ENCODE measurements around the gene RPS19BP1.

RPS19BP1 gene

DNA sequence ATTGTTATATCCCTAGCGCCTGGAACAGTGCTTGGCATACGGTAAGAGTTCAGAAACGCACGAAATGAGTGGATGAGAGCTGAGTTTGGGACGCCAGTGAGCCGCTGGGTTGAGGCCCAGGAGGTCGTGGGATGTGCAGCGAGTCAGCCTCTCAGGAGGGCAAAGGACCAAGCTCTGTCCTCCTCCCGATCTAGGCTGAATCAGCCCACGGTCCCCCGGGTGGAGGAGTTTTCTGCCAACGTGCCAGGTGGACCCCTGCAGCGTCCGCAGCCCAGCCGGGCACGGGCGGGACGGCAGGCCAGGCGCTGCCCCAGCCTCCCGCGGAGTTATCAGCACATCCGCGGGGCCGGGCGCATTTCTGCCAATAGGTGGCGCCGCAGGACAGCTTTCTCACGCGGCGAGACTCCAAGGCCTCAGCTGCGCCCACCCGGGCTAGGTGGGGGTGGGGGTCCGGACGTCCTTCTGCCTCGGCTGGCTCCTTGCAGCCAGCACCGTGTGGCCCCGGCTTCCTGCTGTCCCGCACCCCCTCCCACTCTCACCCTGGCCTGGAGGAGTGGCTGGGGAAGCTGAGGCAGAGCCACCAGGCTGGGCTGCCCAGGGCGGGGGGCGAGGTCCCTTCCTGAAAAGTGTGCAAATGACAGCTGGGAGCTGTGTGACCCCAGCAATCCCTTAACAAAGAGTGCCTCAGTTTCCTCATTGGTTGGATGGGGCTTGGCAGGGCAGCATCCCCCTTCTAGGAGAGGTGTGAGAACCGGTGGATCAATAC lies 2.2 kb upstream of the RPS19BP1 start:
- no peak for TF ChIP-seq ZNF274 (IDR thresholded peaks at IDR 0.05; ENCODE audit: low read depth, low read length)
- TF ChIP-seq SUZ12 (IDR thresholded peaks at IDR 0.05; ENCODE audit: extremely low read depth, insufficient read depth, insufficient read length), result no peak
- no peak for TF ChIP-seq YY1 (IDR thresholded peaks at IDR 0.05; ENCODE audit: insufficient read depth, insufficient read length)
- peaks cover 16% of the 10 kb centered on the region for H3K36me3 ChIP-seq (ENCODE audit: insufficient read depth, insufficient read length, low read length)
- peak overlapping the region; percentile 76 for H3K9ac ChIP-seq (ENCODE audit: insufficient read length, low read depth)
- DNase-seq (ENCODE audit: low read depth, low spot score), result no peak
- H3K9me3 ChIP-seq (ENCODE audit: insufficient read depth, low read length), result no peaks in the 10 kb centered on the region
- no peaks in the 10 kb centered on the region for H3K27me3 ChIP-seq (ENCODE audit: insufficient read depth, insufficient read length)
- H3K4me1 ChIP-seq (ENCODE audit: insufficient read depth, insufficient read length), result peaks cover 17% of the 10 kb centered on the region
- H3K4me3 ChIP-seq (ENCODE audit: insufficient read length, low read depth), result peak overlapping the region; percentile 26

DNA sequence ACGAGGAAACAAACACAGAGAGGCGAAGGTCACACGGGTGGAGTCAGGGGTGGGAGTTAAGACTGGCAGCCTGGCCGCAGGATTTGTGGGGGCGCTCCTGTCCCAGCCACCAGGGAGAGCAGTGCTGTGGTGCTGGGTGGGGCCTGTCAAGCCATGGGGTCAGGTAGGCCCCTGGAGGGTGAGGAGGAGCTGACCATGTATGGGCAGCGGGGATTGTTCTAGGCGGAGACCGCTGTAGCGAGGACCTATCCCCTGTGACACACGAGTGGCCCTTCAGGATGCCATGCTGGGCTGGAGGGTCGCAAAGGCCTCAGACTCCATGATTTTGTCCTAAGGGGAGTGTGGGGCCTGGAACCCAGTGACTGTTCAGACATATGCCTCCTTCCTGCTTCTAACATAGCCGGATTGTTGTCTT lies 1.6 kb upstream of the RPS19BP1 start:
- peak overlapping the region; percentile 76 for H3K9ac ChIP-seq (ENCODE audit: insufficient read length, low read depth)
- H3K9me3 ChIP-seq (ENCODE audit: insufficient read depth, low read length), result no peaks in the 10 kb centered on the region
- no peak for TF ChIP-seq YY1 (IDR thresholded peaks at IDR 0.05; ENCODE audit: insufficient read depth, insufficient read length)
- no peak for TF ChIP-seq ZNF274 (IDR thresholded peaks at IDR 0.05; ENCODE audit: low read depth, low read length)
- no peak for TF ChIP-seq SUZ12 (IDR thresholded peaks at IDR 0.05; ENCODE audit: extremely low read depth, insufficient read depth, insufficient read length)
- H3K36me3 ChIP-seq (ENCODE audit: insufficient read depth, insufficient read length, low read length), result peaks cover 21% of the 10 kb centered on the region
- no peak for DNase-seq (ENCODE audit: low read depth, low spot score)
- H3K4me1 ChIP-seq (ENCODE audit: insufficient read depth, insufficient read length), result peaks cover 22% of the 10 kb centered on the region
- H3K27me3 ChIP-seq (ENCODE audit: insufficient read depth, insufficient read length), result no peaks in the 10 kb centered on the region
- H3K4me3 ChIP-seq (ENCODE audit: insufficient read length, low read depth), result no peak overlapping the region

DNA sequence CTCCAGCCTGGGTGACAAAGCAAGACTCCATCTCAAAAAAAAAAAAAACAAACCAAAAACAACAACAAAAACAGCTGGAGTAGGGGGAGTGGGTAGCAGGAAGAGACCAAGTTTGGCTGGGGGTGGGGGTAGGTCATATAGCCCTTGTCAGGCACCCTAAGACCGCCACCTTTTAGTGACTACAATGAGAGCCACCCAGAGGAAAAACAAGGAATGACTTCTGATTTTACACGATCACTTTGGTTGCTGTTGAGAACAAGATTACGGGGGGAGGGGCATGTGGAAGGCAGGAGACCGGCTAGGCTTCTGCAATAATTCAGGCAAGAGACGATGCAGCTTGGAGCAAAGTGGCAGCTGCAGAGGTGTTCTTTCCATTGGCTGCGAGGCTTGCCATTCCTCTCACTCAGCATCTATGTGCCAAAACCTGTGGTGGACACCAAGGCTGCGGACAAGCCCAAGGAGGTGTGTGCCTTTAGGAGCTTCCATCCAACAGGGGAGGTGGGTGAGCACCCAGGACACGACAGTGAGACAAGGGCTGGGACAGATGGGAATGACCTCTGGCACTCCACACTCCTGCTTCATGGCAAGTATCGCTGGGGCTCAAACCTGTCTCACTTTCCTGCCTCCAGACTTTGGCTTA lies 1.7 kb downstream of the RPS19BP1 start:
- Histone ChIP-seq H3K4me1 (ENCODE audit: insufficient read depth, insufficient read length) (peaks cover 30% of the 10 kb centered on the region), H3K4me3 (ENCODE audit: insufficient read length, low read depth) (no peak overlapping the region), H3K36me3 (ENCODE audit: insufficient read depth, insufficient read length, low read length) (peaks cover 29% of the 10 kb centered on the region), H3K9me3 (ENCODE audit: insufficient read depth, low read length) (no peaks in the 10 kb centered on the region), H3K9ac (ENCODE audit: insufficient read length, low read depth) (no peak overlapping the region), H3K27me3 (ENCODE audit: insufficient read depth, insufficient read length) (no peaks in the 10 kb centered on the region)
- TF ChIP-seq YY1 (IDR thresholded peaks at IDR 0.05; ENCODE audit: insufficient read depth, insufficient read length), result no peak
- no peak for TF ChIP-seq SUZ12 (IDR thresholded peaks at IDR 0.05; ENCODE audit: extremely low read depth, insufficient read depth, insufficient read length)
- TF ChIP-seq ZNF274 (IDR thresholded peaks at IDR 0.05; ENCODE audit: low read depth, low read length), result no peak
- DNase-seq (ENCODE audit: low read depth, low spot score), result no peak

DNA sequence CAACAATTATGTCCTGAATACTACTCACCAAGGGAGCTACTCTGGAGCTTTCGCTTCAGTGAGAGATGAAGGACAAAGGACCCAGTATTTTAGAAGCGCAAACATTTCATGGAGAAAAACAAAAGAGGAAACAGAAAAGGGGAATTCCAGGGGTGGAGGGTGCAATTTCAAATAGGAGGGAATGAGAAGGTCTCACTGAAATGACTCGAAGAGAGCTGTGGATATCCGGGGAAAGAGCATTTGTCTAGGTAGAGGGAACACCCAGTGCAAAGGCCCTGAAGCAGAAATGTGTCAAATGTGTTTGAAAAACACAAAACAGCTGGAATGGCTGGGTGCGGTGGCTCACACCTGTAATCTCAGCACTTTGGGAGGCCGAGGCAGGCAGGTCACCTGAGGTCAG lies 2.4 kb downstream of the RPS19BP1 start:
- Histone ChIP-seq H3K36me3 (ENCODE audit: insufficient read depth, insufficient read length, low read length) (peaks cover 30% of the 10 kb centered on the region), H3K27me3 (ENCODE audit: insufficient read depth, insufficient read length) (no peaks in the 10 kb centered on the region), H3K4me1 (ENCODE audit: insufficient read depth, insufficient read length) (peaks cover 25% of the 10 kb centered on the region), H3K4me3 (ENCODE audit: insufficient read length, low read depth) (no peak overlapping the region), H3K9ac (ENCODE audit: insufficient read length, low read depth) (no peak overlapping the region), H3K9me3 (ENCODE audit: insufficient read depth, low read length) (no peaks in the 10 kb centered on the region)
- DNase-seq (ENCODE audit: low read depth, low spot score), result no peak
- TF ChIP-seq ZNF274 (IDR thresholded peaks at IDR 0.05; ENCODE audit: low read depth, low read length) (no peak), SUZ12 (IDR thresholded peaks at IDR 0.05; ENCODE audit: extremely low read depth, insufficient read depth, insufficient read length) (no peak), YY1 (IDR thresholded peaks at IDR 0.05; ENCODE audit: insufficient read depth, insufficient read length) (no peak)

DNA sequence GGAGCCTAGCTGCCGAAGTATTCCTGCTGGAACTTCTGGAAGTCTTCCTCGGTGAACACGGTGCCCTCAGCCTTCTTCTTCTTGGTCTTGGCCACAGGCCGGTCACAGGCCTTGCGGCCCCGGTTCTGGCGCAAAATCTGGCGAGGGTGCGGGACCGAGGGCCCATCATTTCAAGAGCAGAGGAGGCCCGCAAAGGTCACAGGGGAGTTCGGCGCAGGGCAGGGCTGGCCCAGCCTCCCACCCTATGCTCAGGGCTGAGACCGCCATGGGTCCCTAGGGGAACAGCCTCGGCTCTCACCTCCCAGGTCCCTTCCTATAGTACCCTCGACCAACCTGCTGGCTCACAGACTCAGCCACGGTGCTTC lies 3.1 kb downstream of the RPS19BP1 start:
- Histone ChIP-seq H3K9ac (ENCODE audit: insufficient read length, low read depth) (peak overlapping the region; percentile 68), H3K9me3 (ENCODE audit: insufficient read depth, low read length) (no peaks in the 10 kb centered on the region), H3K27me3 (ENCODE audit: insufficient read depth, insufficient read length) (no peaks in the 10 kb centered on the region), H3K4me1 (ENCODE audit: insufficient read depth, insufficient read length) (peaks cover 21% of the 10 kb centered on the region), H3K36me3 (ENCODE audit: insufficient read depth, insufficient read length, low read length) (peaks cover 35% of the 10 kb centered on the region), H3K4me3 (ENCODE audit: insufficient read length, low read depth) (no peak overlapping the region)
- DNase-seq (ENCODE audit: low read depth, low spot score), result no peak
- no peak for TF ChIP-seq YY1 (IDR thresholded peaks at IDR 0.05; ENCODE audit: insufficient read depth, insufficient read length)
- no peak for TF ChIP-seq SUZ12 (IDR thresholded peaks at IDR 0.05; ENCODE audit: extremely low read depth, insufficient read depth, insufficient read length)

DNA sequence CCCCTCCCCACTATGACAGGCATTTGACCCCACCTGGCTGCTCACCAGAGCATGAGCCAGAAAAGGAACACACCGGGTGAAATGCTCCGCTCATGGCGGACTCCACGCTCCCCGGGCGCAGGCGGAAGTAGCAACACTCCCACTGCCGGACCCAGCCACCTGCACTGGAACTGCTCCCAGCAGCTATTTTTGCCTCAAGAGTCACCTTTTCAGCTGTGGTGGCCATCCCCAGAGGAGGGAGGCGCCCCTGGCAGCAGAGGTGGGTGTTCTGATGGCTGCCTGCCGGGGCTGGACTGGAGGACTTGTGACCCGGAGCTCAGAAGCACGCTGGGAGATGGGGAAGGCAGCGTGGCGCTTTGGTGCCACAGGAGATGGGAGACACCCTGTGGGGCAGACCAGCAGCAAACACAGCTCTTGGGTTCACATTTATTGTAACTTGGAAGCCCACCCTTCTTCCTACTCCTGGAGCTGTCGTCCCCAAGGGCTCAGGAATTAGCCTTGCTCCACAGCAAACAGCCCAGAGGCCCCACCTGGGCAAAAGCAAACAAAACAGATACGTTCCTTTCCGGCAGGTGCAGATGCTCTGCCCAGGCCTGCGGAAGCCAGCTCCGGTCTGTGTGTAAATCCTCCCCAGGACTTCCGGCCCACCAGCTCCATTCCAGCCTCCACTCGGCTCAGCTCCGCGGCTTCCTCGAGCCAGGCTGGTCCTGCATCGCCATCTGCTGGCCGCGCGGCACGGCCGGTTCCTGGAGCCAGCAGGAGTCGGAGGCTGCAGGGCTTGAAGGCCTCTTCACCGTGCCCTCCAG lies 3.7 kb downstream of the RPS19BP1 start:
- peaks cover 19% of the 10 kb centered on the region for H3K4me1 ChIP-seq (ENCODE audit: insufficient read depth, insufficient read length)
- DNase-seq (ENCODE audit: low read depth, low spot score), result peak; percentile 86
- H3K27me3 ChIP-seq (ENCODE audit: insufficient read depth, insufficient read length), result no peaks in the 10 kb centered on the region
- peak overlapping the region; percentile 27 for H3K9ac ChIP-seq (ENCODE audit: insufficient read length, low read depth)
- no peaks in the 10 kb centered on the region for H3K9me3 ChIP-seq (ENCODE audit: insufficient read depth, low read length)
- peak; percentile 8 for TF ChIP-seq YY1 (IDR thresholded peaks at IDR 0.05; ENCODE audit: insufficient read depth, insufficient read length)
- TF ChIP-seq ZNF274 (IDR thresholded peaks at IDR 0.05; ENCODE audit: low read depth, low read length), result no peak
- peaks cover 40% of the 10 kb centered on the region for H3K36me3 ChIP-seq (ENCODE audit: insufficient read depth, insufficient read length, low read length)
- peak overlapping the region; percentile 10 for H3K4me3 ChIP-seq (ENCODE audit: insufficient read length, low read depth)
